Mesothelial cell of epicardium (in vitro differentiated cells): Measurements from ENCODE around the gene ADAP1. TPM values are rescaled to one million over a fixed set of nuclear protein-coding genes. Genes with fewer than 3 reads are reported as not detected.

Experiments
- DNase-seq, 2 experiments: peaks; one replicate each; pipeline ENCODE4 v3.0.0; 2021; ENCODE audit warnings: low spot score in 2 of 2; ENCODE audit not compliant: unreplicated experiment in 2 of 2
- H3K27ac Mint-ChIP-seq: 2 replicates; pipeline ENCODE4 v1.8.0; 2021; ENCODE audit warnings: mixed read lengths
- H3K27me3 Mint-ChIP-seq: 2 replicates; pipeline ENCODE4 v1.8.0; 2021; ENCODE audit warnings: low read depth, mixed read lengths
- H3K36me3 Mint-ChIP-seq: 2 replicates; pipeline ENCODE4 v1.8.0; 2021; ENCODE audit warnings: mixed read lengths
- H3K4me1 Mint-ChIP-seq: 2 replicates; pipeline ENCODE4 v1.8.0; 2021; ENCODE audit warnings: mixed read lengths
- H3K4me3 Mint-ChIP-seq: 2 replicates; pipeline ENCODE4 v1.8.0; 2021; ENCODE audit warnings: mild to moderate bottlenecking, moderate library complexity, mixed read lengths
- H3K9me3 Mint-ChIP-seq: 2 replicates; pipeline ENCODE4 v1.8.0; 2021; ENCODE audit warnings: mixed read lengths
- total RNA-seq: library from RNA; stranded (reverse); gene quantifications from 3 replicates; pipeline ENCODE4 v1.2.1, GENCODE V29; 2021
- TF ChIP-seq, protein P1 (sequence below): fragments of 200-600 bp; sonication (generic); IDR thresholded peaks from one replicate; pipeline ENCODE4 v1.5.0; 2021; ENCODE audit warnings: antibody characterized with exemption; ENCODE audit not compliant: unreplicated experiment

Gene ADAP1
- total RNA-seq, 1 donor from 2014 or later, result 4.0 TPM

DNA sequence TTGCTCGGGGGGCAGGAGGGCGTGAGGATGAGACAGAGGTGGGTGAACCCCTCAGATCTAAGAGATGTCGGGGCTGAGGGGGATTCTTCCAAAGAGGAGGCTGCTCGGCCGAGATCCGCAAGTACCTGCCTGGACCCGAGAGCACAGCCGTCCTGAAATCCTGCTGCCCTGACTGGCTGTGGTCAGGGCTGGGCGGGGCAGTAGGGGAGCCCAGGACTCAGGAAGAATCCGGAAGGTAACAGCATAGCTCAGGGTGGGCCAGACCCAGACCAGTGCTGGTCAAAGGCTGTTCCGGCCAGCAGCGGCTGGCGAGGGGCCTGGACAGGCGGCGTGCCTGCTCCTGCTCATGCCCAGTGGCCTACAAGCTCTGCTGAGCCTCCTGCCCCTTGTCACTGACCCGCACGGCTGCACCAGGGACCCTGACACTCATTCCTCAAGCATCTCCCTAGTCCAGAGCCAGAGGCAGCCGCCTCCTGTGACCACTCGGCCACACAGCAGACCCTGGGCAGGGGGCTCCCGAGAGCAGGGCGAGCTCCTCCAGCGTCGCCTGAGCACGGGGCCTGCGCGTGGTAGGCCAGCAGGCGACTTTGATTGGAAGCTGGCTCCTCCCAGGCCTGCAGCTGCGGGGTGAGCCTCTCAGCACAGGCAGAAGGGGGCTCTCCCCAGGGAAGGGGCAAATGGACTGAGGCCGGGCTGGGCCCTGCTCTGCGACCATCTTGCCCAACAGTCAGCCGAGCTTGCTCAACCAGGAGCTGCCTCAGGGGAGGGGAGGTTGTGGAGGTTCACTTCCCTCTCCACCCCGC, 3.1 kb upstream of the ADAP1 start:
- Mint-ChIP-seq H3K36me3 (no peaks in the 10 kb centered on the region), H3K4me1 (peaks cover 18% of the 10 kb centered on the region), H3K27ac (no peak overlapping the region), H3K27me3 (peaks cover 28% of the 10 kb centered on the region), H3K4me3 (no peak overlapping the region), H3K9me3 (no peaks in the 10 kb centered on the region)
- no peak for DNase-seq
- TF ChIP-seq, protein P1, sequence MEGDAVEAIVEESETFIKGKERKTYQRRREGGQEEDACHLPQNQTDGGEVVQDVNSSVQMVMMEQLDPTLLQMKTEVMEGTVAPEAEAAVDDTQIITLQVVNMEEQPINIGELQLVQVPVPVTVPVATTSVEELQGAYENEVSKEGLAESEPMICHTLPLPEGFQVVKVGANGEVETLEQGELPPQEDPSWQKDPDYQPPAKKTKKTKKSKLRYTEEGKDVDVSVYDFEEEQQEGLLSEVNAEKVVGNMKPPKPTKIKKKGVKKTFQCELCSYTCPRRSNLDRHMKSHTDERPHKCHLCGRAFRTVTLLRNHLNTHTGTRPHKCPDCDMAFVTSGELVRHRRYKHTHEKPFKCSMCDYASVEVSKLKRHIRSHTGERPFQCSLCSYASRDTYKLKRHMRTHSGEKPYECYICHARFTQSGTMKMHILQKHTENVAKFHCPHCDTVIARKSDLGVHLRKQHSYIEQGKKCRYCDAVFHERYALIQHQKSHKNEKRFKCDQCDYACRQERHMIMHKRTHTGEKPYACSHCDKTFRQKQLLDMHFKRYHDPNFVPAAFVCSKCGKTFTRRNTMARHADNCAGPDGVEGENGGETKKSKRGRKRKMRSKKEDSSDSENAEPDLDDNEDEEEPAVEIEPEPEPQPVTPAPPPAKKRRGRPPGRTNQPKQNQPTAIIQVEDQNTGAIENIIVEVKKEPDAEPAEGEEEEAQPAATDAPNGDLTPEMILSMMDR, result no peak

DNA sequence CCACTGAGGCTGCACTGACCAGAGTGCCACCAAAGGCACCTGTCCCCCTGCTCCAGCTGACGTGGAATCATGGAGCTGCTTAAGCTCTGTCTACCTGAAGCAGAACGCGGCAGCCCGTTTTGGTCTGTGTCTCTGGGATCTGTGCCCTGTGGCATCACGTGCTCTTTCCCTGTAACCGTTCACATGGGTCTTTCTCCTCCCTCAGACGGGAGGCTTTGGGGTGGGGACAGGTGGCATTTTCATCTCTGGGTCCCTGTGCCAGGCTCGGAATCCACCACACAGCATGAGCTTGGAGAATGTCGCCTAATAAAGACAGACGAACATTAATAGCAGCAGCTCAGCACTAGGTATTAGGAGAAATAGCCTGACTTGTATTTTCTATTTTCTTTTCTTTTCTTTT, 1.6 kb upstream of the ADAP1 start:
- TF ChIP-seq, protein P1, result no peak
- peak overlapping the region; percentile 56 for H3K4me3 Mint-ChIP-seq
- no peaks in the 10 kb centered on the region for H3K9me3 Mint-ChIP-seq
- H3K27me3 Mint-ChIP-seq, result peaks cover 40% of the 10 kb centered on the region
- DNase-seq, result no peak
- peaks cover 10% of the 10 kb centered on the region for H3K4me1 Mint-ChIP-seq
- H3K36me3 Mint-ChIP-seq, result no peaks in the 10 kb centered on the region
- H3K27ac Mint-ChIP-seq, result no peak overlapping the region

DNA sequence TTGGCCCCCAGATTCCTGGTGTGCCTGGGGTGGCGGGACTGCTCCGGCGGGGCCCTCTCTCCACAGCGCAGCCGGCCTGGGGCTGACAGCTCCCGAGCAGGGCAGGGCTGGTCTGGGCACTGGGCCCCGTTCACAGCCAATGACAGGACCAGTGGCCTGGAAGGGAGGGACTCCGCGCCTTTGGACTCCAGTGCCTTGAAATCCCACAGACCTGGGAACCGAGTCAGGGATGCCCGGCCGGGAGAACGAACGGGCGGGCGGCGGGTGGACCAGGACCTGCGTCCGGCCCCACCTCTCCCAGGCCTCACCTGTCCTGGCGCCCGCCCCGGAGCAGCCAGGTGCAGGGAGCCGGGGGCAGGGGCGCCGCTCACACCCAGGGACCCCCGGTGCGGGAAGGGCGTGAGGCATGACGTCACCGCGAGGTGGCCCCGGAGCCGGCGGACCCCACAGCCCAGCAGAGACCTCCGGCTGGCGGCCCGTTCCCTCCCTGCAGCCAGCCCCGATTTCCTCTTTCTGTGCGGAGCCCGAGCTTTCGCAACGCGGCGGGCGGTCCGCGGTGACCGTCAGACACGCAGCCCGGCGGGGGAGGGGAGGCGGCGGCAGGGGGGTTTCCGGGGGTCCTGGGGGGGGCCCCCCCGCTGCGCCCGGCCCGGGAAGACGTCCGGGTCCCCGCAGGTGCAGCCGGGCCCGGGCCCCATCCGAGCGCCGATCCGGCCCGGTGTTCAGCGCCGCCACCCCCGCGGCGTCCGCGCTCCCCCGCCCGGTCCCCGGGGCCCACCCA, 743 bp downstream of the ADAP1 start:
- Mint-ChIP-seq H3K4me1 (peaks cover 3% of the 10 kb centered on the region), H3K36me3 (no peaks in the 10 kb centered on the region)
- TF ChIP-seq, protein P1, result no peak

DNA sequence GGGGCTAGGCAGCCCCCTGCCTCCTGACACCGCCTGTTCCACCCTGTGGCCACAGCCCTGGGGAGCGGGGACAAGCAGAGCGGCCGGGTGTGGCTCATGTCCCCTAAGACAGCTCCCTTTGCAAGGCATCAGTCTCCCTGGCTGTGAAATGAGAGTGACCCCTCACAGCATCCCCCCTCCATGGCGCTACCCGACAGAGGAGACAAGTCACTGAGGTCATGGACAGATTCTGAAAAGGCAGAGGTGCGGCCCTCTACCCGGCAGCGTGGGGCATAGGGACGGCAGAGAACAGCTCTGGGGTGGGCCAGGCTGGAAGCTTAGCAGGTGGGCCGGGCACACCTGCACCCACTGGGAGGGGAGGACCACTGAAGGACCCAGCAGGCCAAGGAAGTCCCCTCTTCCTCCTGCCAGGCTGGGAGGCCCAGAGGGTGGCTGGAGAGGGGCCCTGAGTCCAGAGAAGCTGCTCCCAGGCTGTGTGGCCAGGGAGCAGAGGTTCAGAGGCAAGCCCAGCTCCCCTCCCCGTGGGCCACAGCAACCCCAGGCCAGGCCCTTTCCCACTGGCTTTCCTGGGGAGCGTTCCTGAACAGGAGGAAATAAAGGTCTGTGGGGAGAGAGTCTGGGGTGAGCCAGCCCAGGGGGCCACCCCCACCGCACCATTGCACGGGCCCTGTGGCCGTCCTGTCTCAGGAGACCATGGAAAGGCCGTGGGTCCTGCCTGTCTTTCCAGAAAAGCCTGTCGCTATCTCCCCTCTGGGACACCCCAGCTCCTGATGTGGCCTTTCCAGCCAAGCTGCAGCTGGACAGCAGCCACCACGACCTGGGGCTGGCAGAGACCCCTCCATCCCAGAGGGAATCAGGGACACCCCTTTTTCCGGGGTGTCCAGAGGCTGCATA, 1.7 kb downstream of the ADAP1 start:
- Mint-ChIP-seq H3K36me3 (no peaks in the 10 kb centered on the region), H3K27me3 (peaks cover 39% of the 10 kb centered on the region), H3K27ac (no peak overlapping the region), H3K4me3 (peak overlapping the region; percentile 51), H3K4me1 (peaks cover 3% of the 10 kb centered on the region), H3K9me3 (no peaks in the 10 kb centered on the region)
- TF ChIP-seq, protein P1, result no peak
- no peak for DNase-seq

More for the DNA sequence above, 743 bp downstream of the ADAP1 start:
- Mint-ChIP-seq H3K27me3 (peaks cover 39% of the 10 kb centered on the region), H3K9me3 (no peaks in the 10 kb centered on the region), H3K4me3 (peak overlapping the region; percentile 51), H3K27ac (no peak overlapping the region)
- no peak for DNase-seq

DNA sequence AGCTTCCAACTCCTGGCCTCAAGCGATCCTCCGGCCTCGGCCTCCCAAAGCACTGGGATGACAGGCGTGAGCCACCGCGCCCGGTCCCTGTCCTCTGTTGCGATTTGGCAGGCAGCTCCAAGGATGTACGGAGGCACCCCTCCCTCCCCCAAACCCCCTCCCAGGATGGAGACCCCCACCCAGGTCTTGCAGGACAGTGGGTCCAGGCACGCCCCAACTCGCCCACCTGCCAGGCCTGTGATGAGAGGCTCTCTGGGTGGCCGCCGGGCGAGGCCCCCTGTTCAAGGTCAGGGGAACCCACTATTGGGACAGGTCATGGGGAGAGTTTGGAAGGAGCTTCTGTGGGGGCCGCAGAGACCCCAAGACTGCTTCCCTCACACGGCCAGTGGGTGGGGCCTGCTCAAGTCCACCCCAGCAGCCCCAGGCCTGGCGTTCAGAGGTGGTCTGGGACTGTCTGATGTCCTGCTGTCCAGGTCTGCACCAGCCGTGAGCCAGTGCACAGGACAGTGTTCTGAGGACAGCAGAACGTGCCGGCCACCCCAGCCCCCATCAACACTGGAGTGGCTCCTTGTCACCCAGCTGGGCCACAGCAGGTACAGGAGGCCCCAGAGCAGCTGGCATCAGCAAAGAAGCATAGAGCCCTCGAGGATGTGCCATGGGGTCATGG, 2.5 kb downstream of the ADAP1 start:
- TF ChIP-seq, protein P1, result no peak
- Mint-ChIP-seq H3K27me3 (peaks cover 39% of the 10 kb centered on the region), H3K9me3 (no peaks in the 10 kb centered on the region), H3K4me1 (peaks cover 3% of the 10 kb centered on the region), H3K36me3 (no peaks in the 10 kb centered on the region), H3K27ac (no peak overlapping the region), H3K4me3 (no peak overlapping the region)
- no peak for DNase-seq
